ENCODE data around the gene MYCBP.

GRCh38 chr1:38915352-38915948 is 42.3 kb upstream of the MYCBP start:
- TF ChIP-seq POLR2A (IDR thresholded peaks at IDR 0.05): no peak
- TF ChIP-seq, protein P1, sequence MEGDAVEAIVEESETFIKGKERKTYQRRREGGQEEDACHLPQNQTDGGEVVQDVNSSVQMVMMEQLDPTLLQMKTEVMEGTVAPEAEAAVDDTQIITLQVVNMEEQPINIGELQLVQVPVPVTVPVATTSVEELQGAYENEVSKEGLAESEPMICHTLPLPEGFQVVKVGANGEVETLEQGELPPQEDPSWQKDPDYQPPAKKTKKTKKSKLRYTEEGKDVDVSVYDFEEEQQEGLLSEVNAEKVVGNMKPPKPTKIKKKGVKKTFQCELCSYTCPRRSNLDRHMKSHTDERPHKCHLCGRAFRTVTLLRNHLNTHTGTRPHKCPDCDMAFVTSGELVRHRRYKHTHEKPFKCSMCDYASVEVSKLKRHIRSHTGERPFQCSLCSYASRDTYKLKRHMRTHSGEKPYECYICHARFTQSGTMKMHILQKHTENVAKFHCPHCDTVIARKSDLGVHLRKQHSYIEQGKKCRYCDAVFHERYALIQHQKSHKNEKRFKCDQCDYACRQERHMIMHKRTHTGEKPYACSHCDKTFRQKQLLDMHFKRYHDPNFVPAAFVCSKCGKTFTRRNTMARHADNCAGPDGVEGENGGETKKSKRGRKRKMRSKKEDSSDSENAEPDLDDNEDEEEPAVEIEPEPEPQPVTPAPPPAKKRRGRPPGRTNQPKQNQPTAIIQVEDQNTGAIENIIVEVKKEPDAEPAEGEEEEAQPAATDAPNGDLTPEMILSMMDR (IDR thresholded peaks at IDR 0.05): no peak
- no peak for TF ChIP-seq EP300 (IDR thresholded peaks at IDR 0.05)

Measured in ovary (tissue), 3 donors.